GM18502 (cell line): ENCODE results near the gene MYADML2.

Source experiments
- ATAC-seq: cut with Tn5 transposase; IDR thresholded peaks from one replicate; pipeline ENCODE4 v1.9.1; 2021; ENCODE audit warnings: mild to moderate bottlenecking; ENCODE audit not compliant: unreplicated experiment, poor library complexity

The MYADML2 gene

GRCh38 chr17:81912441-81913309, 34.4 kb downstream of the MYADML2 start:
- no peak for ATAC-seq

GRCh38 chr17:81911969-81912368, 35.1 kb downstream of the MYADML2 start:
- ATAC-seq: no peak

GRCh38 chr17:81911277-81911961, 35.6 kb downstream of the MYADML2 start, which contains the start of gene PCYT2:
Gene PCYT2 (minus strand): TSS chr17:81911399. CDS start chr17:81911355, 44 bp downstream.
- ATAC-seq: peak; percentile 75

- no peak for ATAC-seq
Observed at GRCh38 chr17:81910840-81911276, 36.2 kb downstream of the MYADML2 start.

GRCh38 chr17:81909966-81910839, 36.8 kb downstream of the MYADML2 start:
- no peak for ATAC-seq

- ATAC-seq: no peak
Observed at GRCh38 chr17:81909231-81909630, 37.8 kb downstream of the MYADML2 start.

GRCh38 chr17:81908793-81909192, 38.2 kb downstream of the MYADML2 start:
- ATAC-seq: no peak

- ATAC-seq: no peak
Observed at GRCh38 chr17:81907219-81908145, 39.6 kb downstream of the MYADML2 start.

- ATAC-seq: no peak
Observed at GRCh38 chr17:81906476-81907218, 40.4 kb downstream of the MYADML2 start.

- no peak for ATAC-seq
Observed at GRCh38 chr17:81905993-81906392, 41.0 kb downstream of the MYADML2 start.

GRCh38 chr17:81905424-81905875, 41.6 kb downstream of the MYADML2 start:
- ATAC-seq: no peak

GRCh38 chr17:81904600-81905423, 42.2 kb downstream of the MYADML2 start:
- no peak for ATAC-seq

GRCh38 chr17:81903896-81904599, 43.0 kb downstream of the MYADML2 start:
- no peak for ATAC-seq

- ATAC-seq: no peak
Observed at GRCh38 chr17:81903415-81903831, 43.6 kb downstream of the MYADML2 start.

GRCh38 chr17:81902653-81903414, 44.2 kb downstream of the MYADML2 start:
- no peak for ATAC-seq

- no peak for ATAC-seq
Observed at GRCh38 chr17:81902023-81902652, 44.9 kb downstream of the MYADML2 start, which contains the start of gene NPB. Gene NPB (plus strand): TSS chr17:81902238. CDS start chr17:81902278, 40 bp downstream.
